B cell (primary cell): ENCODE measurements around the gene TRIOBP. TPM values are rescaled to one million over a fixed set of nuclear protein-coding genes. Genes with fewer than 3 reads are reported as not detected.

Source experiments
- ATAC-seq: fragments of 200-7000 bp; cut with Tn5 transposase; one replicate; pipeline ENCODE4 v1.10.0; 2021; ENCODE audit warnings: low read depth, mild to moderate bottlenecking, moderate number of reproducible peaks, moderate library complexity
- CTCF ChIA-PET: fragments of 350-600 bp; sonication (Branson Sonifier 250); formaldehyde crosslinking; loops from one replicate; lab custom pipeline; 2021; ENCODE audit warnings: antibody characterized with exemption, inconsistent platforms; lab: Charles Lee
- POLR2A ChIA-PET: fragments of 350-600 bp; sonication (Branson Sonifier 250); formaldehyde crosslinking; loops from one replicate; lab custom pipeline; 2021; ENCODE audit warnings: antibody characterized with exemption; lab: Charles Lee
- DNase-seq: peaks from one replicate; pipeline ENCODE4 v3.0.0; 2013
- H2AFZ ChIP-seq: 2 replicates; pipeline ENCODE4 v1.6.1; 2012; ENCODE audit warnings: mild to moderate bottlenecking, low read depth, low read length; ENCODE audit not compliant: insufficient read depth, poor library complexity, severe bottlenecking
- H3K27ac ChIP-seq, 2 donors: 1 replicate in 1 of 2; 2 replicates in 1 of 2; pipeline ENCODE4 v1.5.1; 2012 to 2013; ENCODE audit warnings: low read length in 2 of 2, mild to moderate bottlenecking in 2 of 2, moderate library complexity in 1 of 2
- H3K27me3 ChIP-seq, 4 experiments: fragments of 200-600 bp in 1 of 4; sonication (generic) in 1 of 4; replicated peaks in 1 of 4; 1 replicate in 2 of 4; 2 replicates in 2 of 4; pipeline versions ENCODE4 v1.6.1 to v1.7.0; 2013 to 2016; ENCODE audit warnings: low read length in 3 of 4, mild to moderate bottlenecking in 2 of 4, mixed read lengths in 1 of 4, moderate library complexity in 1 of 4; ENCODE audit not compliant: insufficient read depth in 4 of 4, control insufficient read depth in 3 of 4; ENCODE audit errors: control extremely low read depth in 1 of 4
- H3K36me3 ChIP-seq, 2 experiments: replicated peaks in 1 of 2; 1 replicate in 1 of 2; 2 replicates in 1 of 2; pipeline versions ENCODE4 v1.6.1 to v1.7.1; 2013; ENCODE audit warnings: low read length in 1 of 2; ENCODE audit not compliant: insufficient read depth in 2 of 2, control insufficient read depth in 1 of 2; ENCODE audit errors: control extremely low read depth in 1 of 2, extremely low read depth in 1 of 2
- H3K4me1 ChIP-seq, 2 donors: fragments of 200-600 bp in 1 of 2; sonication (generic) in 1 of 2; 1 replicate in 1 of 2; 2 replicates in 1 of 2; pipeline versions ENCODE4 v1.5.1 to v1.6.1; 2013 to 2017; ENCODE audit warnings: low read length in 2 of 2; ENCODE audit not compliant: control insufficient read depth in 2 of 2, insufficient read depth in 2 of 2
- H3K4me2 ChIP-seq: replicated peaks from 2 replicates; pipeline ENCODE3; 2012; ENCODE audit warnings: mild to moderate bottlenecking, low read depth, low read length; ENCODE audit not compliant: poor library complexity, severe bottlenecking
- H3K4me3 ChIP-seq, 5 experiments: fragments of 200-600 bp in 1 of 5; sonication (generic) in 1 of 5; 1 replicate in 3 of 5; 2 replicates in 2 of 5; pipeline versions ENCODE4 v1.5.1 to v1.7.0; 2011 to 2016; ENCODE audit warnings: low read length in 4 of 5, mild to moderate bottlenecking in 4 of 5, low read depth in 2 of 5, control low read depth in 1 of 5, moderate library complexity in 1 of 5; ENCODE audit not compliant: insufficient read depth in 1 of 5; ENCODE audit errors: control extremely low read depth in 1 of 5, extremely low read depth in 1 of 5
- H3K79me2 ChIP-seq: fragments of 200-600 bp; sonication (generic); one replicate; pipeline ENCODE4 v1.6.0; 2016; ENCODE audit warnings: low read length; ENCODE audit not compliant: control insufficient read depth, insufficient read depth
- H3K9ac ChIP-seq: fragments of 200-600 bp; sonication (generic); 2 replicates; pipeline ENCODE4 v1.6.1; 2017; ENCODE audit warnings: mild to moderate bottlenecking, low read length, moderate library complexity
- H3K9me3 ChIP-seq, 3 donors: one replicate each; pipeline versions ENCODE4 v1.6.1 to v1.7.1; 2013; ENCODE audit warnings: low read length in 2 of 3; ENCODE audit not compliant: control insufficient read depth in 2 of 3, insufficient read depth in 1 of 3; ENCODE audit errors: control extremely low read depth in 1 of 3
- H4K20me1 ChIP-seq: 2 replicates; pipeline ENCODE4 v1.6.0; 2012; ENCODE audit warnings: mild to moderate bottlenecking, low read length; ENCODE audit not compliant: insufficient read depth, control insufficient read depth, poor library complexity, severe bottlenecking
- H3K27ac Mint-ChIP-seq: one replicate; pipeline ENCODE4 v1.8.0; 2021; ENCODE audit warnings: mixed read lengths
- H3K27me3 Mint-ChIP-seq: one replicate; pipeline ENCODE4 v1.8.0; 2021; ENCODE audit warnings: mixed read lengths
- H3K4me1 Mint-ChIP-seq: one replicate; pipeline ENCODE4 v1.8.0; 2021; ENCODE audit warnings: mixed read lengths
- H3K4me3 Mint-ChIP-seq: one replicate; pipeline ENCODE4 v1.8.0; 2021; ENCODE audit warnings: mixed read lengths
- H3K9me3 Mint-ChIP-seq: one replicate; pipeline ENCODE4 v1.8.0; 2022; ENCODE audit warnings: mixed read lengths; ENCODE audit not compliant: insufficient read depth
- CTCF ChIP-seq: fragments of 200-600 bp; IDR thresholded peaks from one replicate; pipeline ENCODE4 v1.8.0; 2022; ENCODE audit warnings: antibody characterized with exemption, mild to moderate bottlenecking
- EZH2 ChIP-seq: IDR thresholded peaks from 2 replicates; pipeline ENCODE4 v1.6.1; 2012; ENCODE audit warnings: borderline replicate concordance, low read depth, mild to moderate bottlenecking, moderate library complexity, low read length; ENCODE audit not compliant: insufficient read depth, poor library complexity, severe bottlenecking
- WGBS: methylation state at CpG from one replicate; pipeline ENCODE4 v1.1.5; 2013; ENCODE audit warnings: missing lambda C conversion rate; ENCODE audit not compliant: insufficient coverage; 5-methylcytosine and 5-hydroxymethylcytosine counted together
- intact Hi-C: fragments of 100-400 bp; cut with micrococcal nuclease; formaldehyde crosslinking; loops from one replicate; pipeline ENCODE4 v1.10.0; 2022
- polyA plus RNA-seq: library from polyadenylated mRNA; depleted of rRNA; stranded (reverse); fragments of >200 nt; gene quantifications from 2 replicates; pipeline ENCODE4 v1.2.3, GENCODE V29; 2012
- total RNA-seq, 2 donors: library from RNA; stranded (reverse); fragments of 120-200 nt in 1 of 2; gene quantifications; 1 replicate in 1 of 2; 2 replicates in 1 of 2; pipeline versions ENCODE4 v1.2.3 to v1.2.4, GENCODE V29; 2013 to 2022

TRIOBP gene
- total and polyA plus RNA-seq, 2 donors (not counting 1 experiment from before 2014, with no cell fraction given) = 26.8 to 47.5 TPM

GRCh38 chr22:37763652-37764051 is 66.8 kb downstream of the TRIOBP start:
- Histone ChIP-seq H3K79me2 (no peaks in the 10 kb centered on the region), H3K27me3 (no peaks in the 10 kb centered on the region), H4K20me1 (no peaks in the 10 kb centered on the region), H2AFZ (no peak overlapping the region), H3K27ac (no peak overlapping the region), H3K9me3 (no peaks in the 10 kb centered on the region), H3K4me2 (no peak overlapping the region), H3K9ac (no peak overlapping the region), H3K4me3 (no peak overlapping the region), H3K4me1 (no peaks in the 10 kb centered on the region), H3K36me3 (peaks cover 0 to 36% of the 10 kb centered on the region in 2 experiments)
- ChIA-PET CTCF (no interaction called here), POLR2A (no interaction called here)
- Mint-ChIP-seq H3K27me3 (no peaks in the 10 kb centered on the region), H3K9me3 (no peaks in the 10 kb centered on the region), H3K4me3 (no peak overlapping the region), H3K27ac (no peak overlapping the region), H3K4me1 (no peaks in the 10 kb centered on the region)
- DNase-seq = no peak
- 96% methylated on average over 16 of the region's 16 CpGs for WGBS
- intact Hi-C loops = no loop called here
- TF ChIP-seq EZH2 (no peak), CTCF (no peak)
- no peak for ATAC-seq

GRCh38 chr22:37764622-37765021 is 67.8 kb downstream of the TRIOBP start:
- H3K79me2 ChIP-seq = no peaks in the 10 kb centered on the region
- Mint-ChIP-seq H3K4me3 (no peak overlapping the region), H3K27me3 (no peaks in the 10 kb centered on the region), H3K9me3 (no peaks in the 10 kb centered on the region), H3K4me1 (no peaks in the 10 kb centered on the region), H3K27ac (no peak overlapping the region)
- H3K4me1 ChIP-seq = no peaks in the 10 kb centered on the region
- no peaks in the 10 kb centered on the region for H3K27me3 ChIP-seq
- H2AFZ ChIP-seq = no peak overlapping the region
- H3K4me3 ChIP-seq = no peak overlapping the region
- 88% methylated on average over 3 of the region's 6 CpGs for WGBS
- DNase-seq = no peak
- CTCF ChIA-PET = interaction anchor here (1.0 kb wide), 1 partner anchor 52 kb away, joined by 3 read pairs; no protein-coding TSS in a partner anchor
- H4K20me1 ChIP-seq = no peaks in the 10 kb centered on the region
- ATAC-seq = no peak
- TF ChIP-seq CTCF (no peak), EZH2 (no peak)
- H3K27ac ChIP-seq = no peak overlapping the region
- POLR2A ChIA-PET = no interaction called here
- intact Hi-C loops = no loop called here
- H3K36me3 ChIP-seq = peaks cover 0 to 27% of the 10 kb centered on the region in 2 experiments
- H3K9ac ChIP-seq = no peak overlapping the region
- no peaks in the 10 kb centered on the region for H3K9me3 ChIP-seq
- H3K4me2 ChIP-seq = no peak overlapping the region
